ENCODE measurements around the gene RAD21L1.

DNA sequence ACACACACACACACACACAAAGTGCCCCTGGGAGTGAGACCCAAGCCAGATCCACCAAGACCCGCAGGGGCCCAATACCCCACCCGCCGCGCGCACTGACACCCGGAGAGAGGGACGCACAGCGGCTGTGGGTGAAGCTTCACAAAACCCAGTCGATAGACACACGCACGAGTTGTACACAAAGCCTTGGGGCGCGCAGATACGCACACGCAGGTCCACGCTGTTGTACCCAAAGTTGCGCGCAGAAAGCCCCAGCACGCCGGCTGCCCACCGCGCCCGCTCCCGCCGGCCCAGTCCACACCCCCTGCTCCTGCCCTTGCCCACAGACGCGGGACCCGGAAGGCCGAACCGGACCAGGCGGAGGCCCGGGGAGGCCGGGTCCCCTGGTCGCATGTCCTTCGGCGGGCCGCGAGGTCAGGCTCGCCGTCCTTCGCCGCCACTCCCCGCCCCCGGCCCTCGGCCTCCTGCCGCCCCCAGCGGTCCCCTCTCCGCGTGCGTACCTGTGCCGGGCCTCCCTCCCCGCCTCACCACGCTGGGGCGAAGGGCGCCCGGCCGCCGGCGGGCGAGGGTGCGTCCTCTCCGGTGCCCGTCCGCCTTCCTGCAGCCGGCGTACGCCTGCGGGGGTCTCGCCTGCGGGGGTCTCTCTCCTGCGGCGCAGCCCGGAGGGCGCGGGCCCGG is 41.1 kb upstream of the RAD21L1 start, which contains the start of gene TMEM74B:
- TF ChIP-seq, protein P1, sequence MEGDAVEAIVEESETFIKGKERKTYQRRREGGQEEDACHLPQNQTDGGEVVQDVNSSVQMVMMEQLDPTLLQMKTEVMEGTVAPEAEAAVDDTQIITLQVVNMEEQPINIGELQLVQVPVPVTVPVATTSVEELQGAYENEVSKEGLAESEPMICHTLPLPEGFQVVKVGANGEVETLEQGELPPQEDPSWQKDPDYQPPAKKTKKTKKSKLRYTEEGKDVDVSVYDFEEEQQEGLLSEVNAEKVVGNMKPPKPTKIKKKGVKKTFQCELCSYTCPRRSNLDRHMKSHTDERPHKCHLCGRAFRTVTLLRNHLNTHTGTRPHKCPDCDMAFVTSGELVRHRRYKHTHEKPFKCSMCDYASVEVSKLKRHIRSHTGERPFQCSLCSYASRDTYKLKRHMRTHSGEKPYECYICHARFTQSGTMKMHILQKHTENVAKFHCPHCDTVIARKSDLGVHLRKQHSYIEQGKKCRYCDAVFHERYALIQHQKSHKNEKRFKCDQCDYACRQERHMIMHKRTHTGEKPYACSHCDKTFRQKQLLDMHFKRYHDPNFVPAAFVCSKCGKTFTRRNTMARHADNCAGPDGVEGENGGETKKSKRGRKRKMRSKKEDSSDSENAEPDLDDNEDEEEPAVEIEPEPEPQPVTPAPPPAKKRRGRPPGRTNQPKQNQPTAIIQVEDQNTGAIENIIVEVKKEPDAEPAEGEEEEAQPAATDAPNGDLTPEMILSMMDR (IDR thresholded peaks at IDR 0.05): no peak
- peak in 1 of 2 donors; percentile 23 for TF ChIP-seq POLR2A (IDR thresholded peaks at IDR 0.05)

All from Peyer's patch (tissue), 4 donors.